ENCODE results near the gene MPPED2.

MPPED2 gene

GRCh38 chr11:30412509-30412908 is 173.6 kb downstream of the MPPED2 start:
- no peak for DNase-seq (ENCODE audit: low read depth)

- no peak for DNase-seq (ENCODE audit: low read depth)
These were observed 174.8 kb downstream of the MPPED2 start for GRCh38 chr11:30411383-30411782.

GRCh38 chr11:30406978-30407762 is 179.0 kb downstream of the MPPED2 start:
- no peak for DNase-seq (ENCODE audit: low read depth)

DNA sequence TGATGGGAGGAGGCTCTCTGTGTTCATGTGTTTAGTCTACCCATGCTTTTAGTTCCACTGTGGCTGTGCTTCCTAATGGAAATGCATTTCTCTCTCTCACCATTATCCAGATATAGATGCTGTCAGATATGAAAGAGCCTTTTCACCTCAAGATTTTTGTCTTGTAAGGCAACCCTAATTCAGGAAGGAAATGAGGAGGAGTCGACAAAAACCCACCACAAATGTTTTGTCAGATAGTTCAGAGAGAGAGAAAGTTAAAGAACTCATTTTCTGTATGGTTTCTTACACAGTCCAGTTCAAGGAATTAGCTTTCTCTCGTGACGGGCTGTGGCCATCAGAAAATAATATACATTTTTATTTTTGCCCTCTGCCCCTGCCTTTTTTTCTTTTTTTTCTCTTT is 180.8 kb downstream of the MPPED2 start:
- DNase-seq (ENCODE audit: low read depth), result no peak

- no peak for DNase-seq (ENCODE audit: low read depth)
These were observed 182.0 kb downstream of the MPPED2 start for GRCh38 chr11:30404136-30404535.

GRCh38 chr11:30395751-30396150 is 190.4 kb downstream of the MPPED2 start:
- DNase-seq (ENCODE audit: low read depth), result no peak

- DNase-seq (ENCODE audit: low read depth), result no peak
These were observed 193.1 kb downstream of the MPPED2 start for GRCh38 chr11:30393012-30393411.

GRCh38 chr11:30392221-30392784 is 193.8 kb downstream of the MPPED2 start:
- DNase-seq (ENCODE audit: low read depth), result no peak

DNA sequence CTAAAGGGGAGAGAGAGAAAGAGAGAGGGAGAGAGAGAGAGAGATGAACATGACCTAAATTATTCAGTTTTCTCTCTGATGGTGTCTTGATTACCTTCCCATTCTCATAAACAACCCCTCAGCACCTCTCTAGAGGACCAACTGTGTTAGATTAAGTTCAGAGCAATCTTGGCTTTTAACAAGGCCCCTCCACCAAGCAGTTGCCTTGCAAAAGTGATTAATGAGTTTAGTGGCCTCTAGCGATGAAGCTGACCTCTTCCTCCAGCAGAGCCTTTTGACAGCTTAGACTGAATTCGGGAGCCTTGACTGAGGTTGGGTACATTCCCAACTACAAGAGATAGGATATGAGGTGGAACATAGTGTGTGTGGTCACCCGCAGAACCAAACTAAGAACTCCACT is 197.2 kb downstream of the MPPED2 start:
- no peak for DNase-seq (ENCODE audit: low read depth)

- DNase-seq (ENCODE audit: low read depth), result no peak
These were observed 198.0 kb downstream of the MPPED2 start for GRCh38 chr11:30387891-30388861.

DNA sequence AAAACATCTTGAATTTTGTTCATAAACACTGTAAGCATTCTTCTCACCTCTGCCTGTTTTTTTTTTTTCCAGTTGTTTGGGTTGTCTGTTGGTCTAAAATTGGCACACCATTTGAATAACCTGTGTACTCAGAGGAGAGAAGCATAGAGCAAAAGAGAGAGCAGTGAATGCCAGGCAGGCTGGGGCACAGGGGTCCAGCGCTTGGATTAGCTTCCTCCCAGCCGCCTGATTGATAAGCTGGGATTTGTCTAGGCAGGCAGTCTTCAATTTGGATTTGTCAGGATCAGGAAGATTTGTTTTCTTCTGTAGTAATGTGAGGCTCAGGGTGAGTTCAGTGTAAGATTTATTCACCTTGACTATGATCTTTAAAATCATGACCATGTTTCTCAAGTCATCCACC is 204.3 kb downstream of the MPPED2 start:
- no peak for DNase-seq (ENCODE audit: low read depth)

DNA sequence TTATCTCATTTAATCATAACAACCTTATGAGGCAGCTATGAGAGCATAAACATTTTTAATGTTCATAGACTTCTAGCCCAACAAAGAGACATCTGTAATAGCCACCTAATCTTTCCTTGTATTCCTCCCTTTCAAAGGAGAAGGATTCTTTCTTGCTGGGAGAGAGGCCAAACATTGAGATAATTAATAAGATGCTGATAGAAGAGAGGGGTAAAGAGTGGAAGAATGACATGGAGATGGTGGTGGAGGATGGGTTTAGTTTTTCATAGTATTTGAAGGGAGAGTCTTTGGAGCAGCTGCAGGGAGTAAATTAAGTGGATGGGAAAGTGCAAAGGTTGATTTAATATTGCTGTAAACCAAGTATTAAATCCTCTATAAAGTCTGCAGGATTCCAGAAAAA is 205.3 kb downstream of the MPPED2 start:
- no peak for DNase-seq (ENCODE audit: low read depth)

DNA sequence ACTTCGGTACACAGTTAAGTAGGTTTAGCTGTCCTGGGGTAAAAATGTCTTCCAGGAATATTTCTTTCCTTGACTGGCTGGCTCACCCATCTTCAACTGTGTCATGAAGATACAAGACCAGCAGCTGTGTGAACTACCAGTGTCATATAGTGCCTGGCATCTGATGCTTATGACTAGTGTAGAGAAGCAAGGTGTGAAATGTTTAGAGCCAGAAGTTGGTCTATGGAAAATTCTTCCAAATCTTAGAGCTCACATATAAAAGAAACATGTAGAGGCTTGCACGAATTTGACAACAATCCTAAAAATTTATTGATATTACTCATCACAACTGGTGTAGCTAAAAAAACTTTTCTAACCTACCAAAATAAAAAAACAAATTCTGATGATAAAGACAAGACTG is 208.8 kb downstream of the MPPED2 start:
- DNase-seq (ENCODE audit: low read depth), result no peak

GRCh38 chr11:30370164-30370563 is 216.0 kb downstream of the MPPED2 start:
- no peak for DNase-seq (ENCODE audit: low read depth)

GRCh38 chr11:30368394-30368793 is 217.8 kb downstream of the MPPED2 start:
- DNase-seq (ENCODE audit: low read depth), result no peak

- DNase-seq (ENCODE audit: low read depth), result no peak
These were observed 220.2 kb downstream of the MPPED2 start for GRCh38 chr11:30365793-30366517.

DNA sequence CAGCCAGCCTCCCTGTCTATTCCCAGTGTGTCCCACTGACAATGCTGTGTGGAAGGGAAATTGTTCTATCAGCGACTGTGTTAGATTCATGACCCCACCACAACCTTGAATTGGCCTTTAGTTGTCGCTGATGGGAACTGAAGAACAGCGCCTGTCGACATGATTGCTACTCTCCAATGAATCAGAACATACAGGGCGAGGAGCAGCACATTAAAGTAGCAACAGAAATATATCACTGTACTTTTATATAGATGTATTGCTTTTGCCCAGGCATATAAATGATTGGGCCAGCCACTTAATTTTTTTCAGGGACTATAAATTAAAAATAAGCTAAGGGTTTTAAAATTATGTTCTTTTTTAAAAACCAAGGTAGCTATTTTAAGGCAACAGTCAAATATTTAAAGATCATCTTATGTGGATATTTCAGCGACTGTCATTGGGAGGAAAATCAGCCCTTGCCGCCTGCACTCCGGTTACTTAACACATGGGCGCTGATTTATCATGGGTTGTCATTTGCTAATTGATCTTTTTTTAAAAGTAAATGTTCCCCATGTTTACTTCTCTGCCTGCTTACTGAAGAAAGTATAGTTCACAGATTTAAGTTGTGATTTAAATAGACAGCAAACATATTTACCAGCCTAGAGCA is 221.2 kb downstream of the MPPED2 start:
- no peak for DNase-seq (ENCODE audit: low read depth)

DNA sequence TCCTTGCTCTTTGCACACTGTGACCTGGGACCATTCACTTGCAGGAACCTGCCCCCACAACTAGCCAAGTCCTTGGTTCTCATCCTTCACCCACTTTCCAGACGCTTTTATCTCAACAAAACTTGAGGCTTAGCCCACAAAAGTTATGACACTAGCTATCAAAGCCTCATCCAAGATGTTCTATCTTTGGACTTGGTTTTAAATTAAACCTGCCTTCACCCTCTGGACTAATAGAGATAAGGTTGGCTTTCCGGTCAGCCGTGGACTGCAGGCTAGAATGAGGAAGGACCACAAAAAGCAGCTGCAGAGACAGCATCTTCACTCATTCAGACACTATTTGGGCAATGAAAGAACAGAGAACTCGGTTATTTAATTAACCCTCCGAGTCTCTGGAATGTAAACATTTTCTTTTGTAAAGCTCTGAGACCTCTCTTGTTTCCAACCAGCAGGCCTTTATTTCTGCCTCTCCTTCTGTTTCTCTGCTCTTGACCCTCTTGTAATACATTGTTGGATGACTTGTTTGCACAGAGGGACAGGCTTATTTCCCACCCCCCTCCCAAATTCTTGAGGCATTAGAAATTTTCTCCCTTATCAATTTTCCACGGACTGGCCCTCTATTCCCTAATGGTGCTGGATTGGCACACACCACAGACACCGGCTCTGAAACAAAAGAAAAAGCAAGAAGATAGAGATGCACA is 221.9 kb downstream of the MPPED2 start:
- DNase-seq (ENCODE audit: low read depth), result no peak

GRCh38 chr11:30360741-30361140 is 225.4 kb downstream of the MPPED2 start:
- DNase-seq (ENCODE audit: low read depth), result no peak

Measured in non-pigmented ciliary epithelial cell (primary cell).